Measurements from ENCODE around the gene FAU. TPM values are rescaled to one million over a fixed set of nuclear protein-coding genes. Genes with fewer than 3 reads are reported as not detected.

Gene FAU
- total RNA-seq, result 137 and 279 TPM in 2 replicates

- H3K4me3 ChIP-seq (ENCODE audit: low read depth, low read length), result peak within 1 kb of the TSS; percentile 99
- no peak for TF ChIP-seq CTCF (IDR thresholded peaks at IDR 0.05; ENCODE audit: insufficient read depth, low read depth, low read length)
- peak; percentile 97 for DNase-seq (ENCODE audit: low read depth)
Measured at GRCh38 chr11:65121865-65122696, at the start of gene FAU, which contains the start of gene MRPL49. FAU (minus strand) TSS chr11:65122134; CDS start chr11:65121813, 321 bp downstream. MRPL49 (plus strand) TSS chr11:65122321; CDS start chr11:65122347, 26 bp downstream.

DNA sequence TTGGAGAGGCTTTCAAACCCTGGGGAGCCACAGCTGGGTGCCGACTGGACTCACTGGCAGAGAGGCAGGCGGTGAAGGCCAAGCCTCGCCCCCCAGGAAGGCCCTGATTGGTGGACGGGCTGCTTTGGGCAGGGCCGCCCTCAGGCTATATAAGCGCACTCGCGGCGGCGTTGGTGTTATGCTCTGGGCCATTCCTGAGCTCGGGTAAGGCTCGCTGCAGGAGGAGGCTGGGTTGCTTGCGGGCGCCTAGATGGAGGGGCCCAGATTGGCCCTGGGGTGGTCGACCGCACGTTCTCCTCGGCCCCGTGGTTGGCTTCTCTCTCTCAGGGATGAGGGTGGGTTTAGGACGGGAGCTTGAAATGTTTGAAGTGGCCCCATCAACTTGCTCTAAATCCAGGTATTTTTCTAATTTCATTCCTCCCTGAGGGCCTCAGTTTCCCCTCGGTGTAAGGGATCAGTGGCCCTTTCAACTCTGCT lies 48.2 kb upstream of the FAU start, which contains the start of gene SPDYC:
SPDYC (plus strand) TSS at position 176 of the 477 bp plus-strand sequence. CDS start 1,125 bp downstream, outside the sequence.
- TF ChIP-seq CTCF (IDR thresholded peaks at IDR 0.05; ENCODE audit: insufficient read depth, low read depth, low read length), result no peak
- H3K4me3 ChIP-seq (ENCODE audit: low read depth, low read length), result no peak within 1 kb of the TSS
- peak; percentile 47 for DNase-seq (ENCODE audit: low read depth)

DNA sequence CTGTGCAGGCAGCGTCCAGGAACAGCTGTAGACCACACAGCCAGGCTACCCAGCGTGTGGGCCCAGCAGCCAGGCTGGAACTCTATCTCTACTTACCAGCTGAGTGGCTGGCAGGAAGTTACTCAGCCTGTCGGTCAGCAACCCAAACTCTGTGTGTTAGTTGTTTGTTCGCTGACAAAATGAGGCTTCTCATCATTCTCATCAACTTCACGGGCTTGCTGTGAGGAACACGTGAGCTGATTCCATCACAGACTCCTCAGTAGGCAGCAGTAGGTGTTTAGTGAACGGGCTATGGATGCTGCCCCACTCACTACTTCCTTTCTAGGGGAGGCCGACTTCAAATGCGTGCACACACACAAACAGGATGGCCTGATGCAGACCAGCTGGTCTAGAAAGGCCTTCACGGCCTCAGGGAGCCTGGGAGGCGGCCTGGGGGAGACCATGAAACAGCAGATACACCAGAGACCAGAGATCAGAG lies 47.3 kb upstream of the FAU start:
- no peak for TF ChIP-seq CTCF (IDR thresholded peaks at IDR 0.05; ENCODE audit: insufficient read depth, low read depth, low read length)
- no peak overlapping the region for H3K4me3 ChIP-seq (ENCODE audit: low read depth, low read length)
- peak; percentile 37 for DNase-seq (ENCODE audit: low read depth)

DNA sequence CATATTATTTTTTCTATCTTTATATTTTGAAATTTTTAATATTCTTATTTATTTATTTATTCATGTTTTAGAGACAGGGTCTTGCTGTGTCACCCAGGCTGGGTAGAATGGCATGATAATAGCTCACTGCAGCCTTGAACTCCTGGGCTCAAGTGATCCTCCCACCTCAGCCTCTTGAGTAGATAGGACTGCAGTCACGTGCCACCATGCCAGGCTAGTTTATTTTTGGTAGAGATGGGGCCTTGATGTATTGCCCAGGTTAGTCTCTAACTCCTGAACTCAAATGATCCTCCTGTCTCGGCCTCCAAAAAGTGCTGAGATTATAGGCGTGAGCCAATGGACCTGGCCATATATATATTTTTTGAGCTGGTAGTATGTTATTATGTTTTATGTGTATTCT lies 45.7 kb upstream of the FAU start:
- no peak overlapping the region for H3K4me3 ChIP-seq (ENCODE audit: low read depth, low read length)
- DNase-seq (ENCODE audit: low read depth), result no peak
- no peak for TF ChIP-seq CTCF (IDR thresholded peaks at IDR 0.05; ENCODE audit: insufficient read depth, low read depth, low read length)

- H3K4me3 ChIP-seq (ENCODE audit: low read depth, low read length), result no peak overlapping the region
- no peak for TF ChIP-seq CTCF (IDR thresholded peaks at IDR 0.05; ENCODE audit: insufficient read depth, low read depth, low read length)
- DNase-seq (ENCODE audit: low read depth), result no peak
Measured at GRCh38 chr11:65166893-65167292, 45.0 kb upstream of the FAU start.

- no peak overlapping the region for H3K4me3 ChIP-seq (ENCODE audit: low read depth, low read length)
- DNase-seq (ENCODE audit: low read depth), result no peak
- TF ChIP-seq CTCF (IDR thresholded peaks at IDR 0.05; ENCODE audit: insufficient read depth, low read depth, low read length), result no peak
Measured at GRCh38 chr11:65165410-65166317, 43.7 kb upstream of the FAU start.

Measured in fibroblast of villous mesenchyme (primary cell).